DMS114 treated with DMSO at 0.1 percent for 48 hours (cell line): ENCODE measurements around the gene GPC4.
"Not testable (repeated sequence)": the region's sequence is repeated elsewhere in the genome, so short reads cannot be mapped to it uniquely, and the experiment has no call there.

Experiments
- DNase-seq: peaks from one replicate; lab custom pipeline; 2025; ENCODE audit not compliant: unreplicated experiment; lab: John Stamatoyannopoulos, UW

GPC4 gene

GRCh38 chrX:133369065-133369464 is 46.2 kb downstream of the GPC4 start:
- no peak for DNase-seq

- DNase-seq = no peak
These were observed 48.6 kb downstream of the GPC4 start for GRCh38 chrX:133366735-133367134.

- DNase-seq = no peak
These were observed 49.2 kb downstream of the GPC4 start for GRCh38 chrX:133365871-133366611.

- DNase-seq = no peak
These were observed 50.4 kb downstream of the GPC4 start for GRCh38 chrX:133364865-133365264.

DNA sequence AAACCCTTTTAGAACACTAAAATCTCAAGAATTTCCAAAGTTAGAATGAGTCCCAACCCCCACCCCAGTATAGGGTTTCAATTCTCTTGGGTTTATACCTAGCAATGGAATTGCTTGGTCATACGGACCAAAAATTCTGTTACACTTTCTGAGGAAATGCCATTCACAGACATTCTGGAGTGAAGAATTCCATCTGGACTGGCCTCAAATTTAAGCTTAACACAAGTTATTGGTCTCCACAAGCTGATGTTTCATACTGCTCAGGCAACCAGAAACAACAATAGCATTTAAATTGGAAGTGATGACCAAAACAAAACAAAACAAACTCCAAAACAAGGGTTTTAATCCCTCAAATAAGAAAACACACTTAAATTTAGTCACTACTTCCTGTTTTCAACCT is 51.1 kb downstream of the GPC4 start:
- no peak for DNase-seq

GRCh38 chrX:133362538-133362937 is 52.8 kb downstream of the GPC4 start:
- DNase-seq = no peak

DNA sequence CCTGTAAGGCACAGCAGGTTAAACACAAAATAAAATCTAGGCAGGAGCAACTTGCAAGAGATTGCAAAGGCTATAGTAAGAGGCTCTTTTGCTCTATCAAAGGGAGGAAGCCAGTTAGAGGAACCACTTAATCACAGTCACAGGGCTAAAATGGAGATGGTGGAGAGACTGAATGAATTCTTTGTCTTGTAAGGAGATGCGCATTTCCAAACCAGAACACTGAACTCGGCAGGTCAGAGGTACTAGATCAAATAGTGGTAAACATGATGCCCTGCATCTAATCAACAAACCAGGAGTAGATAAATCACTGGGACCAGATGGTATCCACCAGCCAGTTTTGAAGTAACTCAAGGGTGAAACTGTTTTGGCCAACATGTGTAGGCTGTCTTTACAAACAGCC is 55.8 kb downstream of the GPC4 start:
- DNase-seq = no peak

DNA sequence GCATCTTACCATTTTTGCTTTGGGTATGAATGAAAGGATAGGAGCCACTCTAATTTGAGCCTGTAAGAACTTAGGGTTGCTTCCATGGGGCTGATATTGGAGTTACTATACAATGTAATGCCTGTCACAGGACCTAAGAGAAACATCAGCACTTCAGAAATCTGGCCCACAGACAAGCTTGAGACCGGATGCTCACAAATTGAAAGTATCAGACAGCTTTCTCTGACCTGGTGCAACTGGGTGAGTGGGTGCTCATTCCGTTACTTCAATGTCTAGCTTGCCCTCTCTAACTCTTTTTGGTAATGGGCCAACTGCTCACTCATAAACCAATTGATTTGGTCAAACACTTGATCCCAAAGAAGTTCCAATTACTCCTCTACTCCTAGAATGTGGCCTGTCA is 62.1 kb downstream of the GPC4 start:
- DNase-seq = no peak

DNA sequence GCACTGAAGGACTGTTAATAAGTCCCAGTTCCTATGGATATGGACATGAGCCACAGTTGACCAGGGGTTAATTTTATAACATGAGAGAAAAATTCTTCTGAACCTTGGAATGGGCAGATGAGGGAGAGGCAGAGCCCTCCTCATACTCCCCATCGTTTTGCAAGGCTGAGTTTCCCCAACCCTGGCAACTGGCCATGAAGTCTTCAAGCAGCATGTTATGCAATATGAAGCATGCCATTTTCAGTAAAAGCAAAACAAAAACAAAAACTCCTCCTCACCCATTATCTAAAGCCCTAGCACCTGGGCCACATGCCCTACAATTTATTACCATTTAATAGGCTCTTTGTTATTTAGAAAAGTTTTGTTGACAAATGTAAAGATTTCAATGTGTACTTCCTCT is 64.5 kb downstream of the GPC4 start:
- no peak for DNase-seq

DNA sequence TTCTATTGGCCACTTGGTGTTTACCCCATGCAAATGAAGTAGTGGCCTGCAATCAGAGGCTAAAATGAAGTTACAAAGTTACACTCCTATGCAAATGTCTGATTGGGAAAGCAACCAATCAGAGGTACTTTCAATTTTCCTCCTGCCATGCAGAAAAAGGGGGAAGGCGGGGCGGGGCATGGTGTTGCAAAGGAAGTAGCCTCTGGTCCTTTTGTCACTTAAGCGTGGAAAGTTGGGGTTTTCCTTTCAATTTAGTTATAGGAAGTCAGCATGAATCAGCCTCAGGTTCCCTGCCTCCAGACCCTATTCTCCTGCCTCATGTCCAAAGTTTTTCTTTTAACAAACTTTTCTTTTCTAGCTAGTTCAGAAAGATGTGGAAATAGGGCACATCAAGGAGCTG is 69.3 kb downstream of the GPC4 start:
- no peak for DNase-seq

- DNase-seq = no peak
These were observed 75.7 kb downstream of the GPC4 start for GRCh38 chrX:133339566-133339965.

GRCh38 chrX:133337250-133337649 is 78.0 kb downstream of the GPC4 start:
- no peak for DNase-seq

GRCh38 chrX:133335027-133335426 is 80.3 kb downstream of the GPC4 start:
- no peak for DNase-seq

GRCh38 chrX:133333154-133333750 is 82.0 kb downstream of the GPC4 start:
- DNase-seq = no peak

- no peak for DNase-seq
These were observed 82.6 kb downstream of the GPC4 start for GRCh38 chrX:133332737-133333136.

DNA sequence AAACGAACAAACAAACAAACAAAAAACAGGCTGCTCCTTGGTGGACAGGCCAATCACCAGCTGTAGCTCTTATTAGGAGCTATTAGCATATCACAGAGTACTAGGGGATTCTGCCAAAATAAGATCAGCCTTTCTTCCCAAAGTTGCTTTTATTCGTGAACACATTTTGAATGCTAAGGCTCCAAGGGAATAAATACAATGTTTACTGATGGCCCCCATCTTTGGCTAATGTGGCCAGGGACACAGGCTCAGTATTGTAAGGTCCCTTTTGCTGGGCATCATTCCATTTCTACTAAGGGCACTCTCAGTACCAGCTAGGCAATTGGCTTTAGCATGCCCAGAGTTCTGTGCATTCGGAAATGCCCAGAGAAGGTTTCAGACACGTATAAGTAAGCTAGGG is 84.3 kb downstream of the GPC4 start:
- no peak for DNase-seq

DNA sequence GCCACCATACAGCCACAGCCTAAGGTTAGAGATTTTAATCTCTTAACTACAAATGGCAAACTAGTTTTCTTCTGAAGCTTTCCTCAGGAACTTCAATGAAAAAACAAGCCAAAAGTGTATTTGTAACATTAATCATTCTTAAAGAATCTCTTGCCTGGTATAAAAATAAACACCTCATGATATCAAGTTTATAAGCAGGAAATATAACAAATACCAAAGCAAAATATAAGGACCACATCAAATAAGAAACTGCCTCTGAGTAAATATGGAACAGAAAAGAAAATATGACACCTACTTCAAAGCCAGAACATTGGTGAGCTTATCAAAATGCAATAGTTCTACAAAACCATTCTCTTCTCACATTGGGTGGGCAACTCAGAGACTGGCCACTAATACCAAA is 89.9 kb downstream of the GPC4 start:
- no peak for DNase-seq

DNA sequence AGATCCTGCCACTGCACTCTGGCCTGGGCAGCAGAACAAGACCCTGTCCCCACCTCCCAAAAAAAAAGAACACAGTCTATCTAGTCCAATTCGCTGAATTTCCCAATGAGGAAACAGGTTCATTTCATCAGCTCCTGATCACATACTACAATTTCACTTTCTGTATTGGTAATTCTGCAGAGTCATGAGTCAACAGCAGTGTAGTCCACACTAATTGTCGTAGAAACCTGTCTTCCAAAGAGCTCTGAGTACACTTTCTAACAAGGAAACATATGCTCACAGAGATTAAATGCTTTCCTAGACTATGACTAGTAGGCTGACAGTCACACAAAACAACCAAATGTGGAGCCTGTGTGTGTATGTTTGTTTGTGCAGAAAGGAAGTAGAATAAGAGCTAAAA is 91.9 kb downstream of the GPC4 start:
- no peak for DNase-seq

- DNase-seq = not testable (repeated sequence)
These were observed 93.0 kb downstream of the GPC4 start for GRCh38 chrX:133322269-133322668.

DNA sequence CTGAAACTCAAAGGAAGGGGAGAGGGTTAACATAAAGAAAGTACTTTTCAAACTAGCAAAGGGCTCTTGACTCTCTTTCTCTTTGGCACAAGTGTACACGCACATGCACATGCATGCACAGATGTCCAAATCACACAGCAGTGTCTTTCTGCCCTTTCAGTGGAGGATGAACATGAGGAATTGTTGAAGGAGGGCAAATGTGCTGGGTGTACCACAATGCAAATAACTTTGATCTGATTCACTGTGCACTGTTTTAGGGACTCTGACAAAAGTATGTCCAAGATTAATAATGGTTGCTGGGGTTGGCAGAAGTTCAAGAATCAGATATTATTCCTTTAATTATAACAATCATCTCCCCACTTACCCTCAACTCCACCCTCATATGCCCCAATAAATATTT is 93.8 kb downstream of the GPC4 start:
- no peak for DNase-seq

DNA sequence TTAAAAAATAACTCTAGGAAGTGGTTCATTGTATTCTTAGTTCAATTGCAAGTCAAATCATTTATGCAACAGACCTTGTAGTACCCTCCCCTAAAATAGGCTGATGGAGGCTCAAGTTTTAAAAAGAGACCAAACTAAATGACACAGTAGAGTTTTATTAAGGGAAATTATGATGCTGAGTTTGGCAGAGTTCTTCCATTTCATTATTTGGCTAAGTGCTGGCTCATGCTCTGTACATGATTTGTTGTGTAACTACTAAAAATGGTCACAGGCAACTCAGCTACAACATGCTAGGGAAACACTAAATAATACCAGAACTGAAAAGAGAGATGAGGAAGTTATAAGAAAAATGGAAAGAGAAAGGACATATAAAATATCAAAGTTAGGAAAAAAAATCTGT is 101.0 kb downstream of the GPC4 start:
- DNase-seq = no peak

- DNase-seq = no peak
These were observed 106.8 kb downstream of the GPC4 start for GRCh38 chrX:133308499-133308897.
